Loucy (cell line): ENCODE data around the gene RXRA.

Experiments
- CTCF ChIP-seq: fragments of 200-600 bp; sonication (generic); conservative IDR thresholded peaks from 2 replicates; pipeline ENCODE4 v1.5.1; 2014; ENCODE audit warnings: mild to moderate bottlenecking, antibody characterized with exemption, low read length
- EZH2phosphoT487 ChIP-seq: fragments of 200-600 bp; IDR thresholded peaks from 2 replicates; pipeline ENCODE4 v1.6.1; 2018; ENCODE audit warnings: antibody characterized with exemption, mild to moderate bottlenecking, moderate library complexity, borderline replicate concordance

- no peak for TF ChIP-seq CTCF
- TF ChIP-seq EZH2phosphoT487 = no peak
Observed at GRCh38 chr9:134317400-134317789, 8.9 kb upstream of the RXRA start.
